HG02870 (cell line): ENCODE results near the gene CYFIP2.
A peak's percentile ranks its signal among the peaks of the same experiment; 100 is the strongest.

ENCODE experiments used
- ATAC-seq: cut with Tn5 transposase; IDR thresholded peaks from one replicate; pipeline ENCODE4 v1.9.1; 2021; ENCODE audit warnings: mild to moderate bottlenecking, moderate library complexity; ENCODE audit not compliant: unreplicated experiment

The CYFIP2 gene

GRCh38 chr5:157253547-157253946 lies 12.4 kb upstream of the CYFIP2 start:
- ATAC-seq, result peak; percentile 42

GRCh38 chr5:157258450-157258849 lies 7.5 kb upstream of the CYFIP2 start:
- no peak for ATAC-seq

GRCh38 chr5:157259699-157260098 lies 6.2 kb upstream of the CYFIP2 start:
- no peak for ATAC-seq

GRCh38 chr5:157263496-157264090 lies 2.3 kb upstream of the CYFIP2 start:
- ATAC-seq, result no peak

GRCh38 chr5:157266286-157267007 lies 524 bp downstream of the CYFIP2 start:
- ATAC-seq, result peak; percentile 43

DNA sequence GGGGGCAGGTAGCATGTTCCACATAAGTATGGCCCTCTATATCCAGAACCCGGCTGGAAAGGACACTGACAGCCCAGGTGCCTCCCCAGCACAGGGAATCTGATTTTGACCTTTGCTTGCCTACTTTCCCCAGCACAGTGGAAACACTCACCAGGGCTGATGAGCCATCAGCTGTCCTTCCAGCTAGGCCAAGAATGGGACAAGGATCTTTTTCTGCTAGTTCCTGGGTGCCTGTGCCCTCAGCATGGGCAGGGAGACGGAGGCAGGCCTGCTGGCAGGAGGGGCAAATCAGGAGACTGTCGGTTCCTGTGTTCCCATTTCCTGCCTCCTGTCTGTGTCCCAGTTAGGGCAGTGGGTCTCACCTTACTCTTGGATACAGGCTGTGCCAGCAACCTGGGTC lies 1.1 kb downstream of the CYFIP2 start:
- ATAC-seq, result no peak

- no peak for ATAC-seq
Observed at GRCh38 chr5:157267761-157268480, 2.0 kb downstream of the CYFIP2 start.

DNA sequence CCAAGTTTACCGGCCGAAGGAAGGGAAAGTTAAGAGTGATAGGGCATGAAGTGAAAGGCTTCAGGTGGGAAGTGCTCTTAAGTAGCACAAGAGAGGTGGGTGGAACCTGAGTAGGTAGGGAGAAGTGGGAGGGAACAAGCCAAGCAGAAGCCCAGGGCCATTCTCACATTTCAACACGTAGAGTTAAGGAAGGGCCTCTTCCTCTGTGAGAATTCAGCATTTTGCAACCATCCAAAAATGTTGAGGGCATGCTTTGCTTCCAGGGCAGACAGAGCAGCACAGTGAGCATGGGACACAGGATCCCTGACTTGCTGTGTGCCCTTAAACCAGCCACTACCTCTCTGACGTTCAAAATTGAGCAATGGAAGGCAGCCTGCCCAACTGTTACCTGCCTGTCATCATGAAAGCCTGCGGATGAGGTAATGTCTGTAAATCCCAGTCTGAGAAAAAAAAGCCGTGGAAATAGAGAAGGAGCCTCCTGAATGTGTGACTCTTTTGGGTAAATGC lies 3.3 kb downstream of the CYFIP2 start:
- no peak for ATAC-seq

DNA sequence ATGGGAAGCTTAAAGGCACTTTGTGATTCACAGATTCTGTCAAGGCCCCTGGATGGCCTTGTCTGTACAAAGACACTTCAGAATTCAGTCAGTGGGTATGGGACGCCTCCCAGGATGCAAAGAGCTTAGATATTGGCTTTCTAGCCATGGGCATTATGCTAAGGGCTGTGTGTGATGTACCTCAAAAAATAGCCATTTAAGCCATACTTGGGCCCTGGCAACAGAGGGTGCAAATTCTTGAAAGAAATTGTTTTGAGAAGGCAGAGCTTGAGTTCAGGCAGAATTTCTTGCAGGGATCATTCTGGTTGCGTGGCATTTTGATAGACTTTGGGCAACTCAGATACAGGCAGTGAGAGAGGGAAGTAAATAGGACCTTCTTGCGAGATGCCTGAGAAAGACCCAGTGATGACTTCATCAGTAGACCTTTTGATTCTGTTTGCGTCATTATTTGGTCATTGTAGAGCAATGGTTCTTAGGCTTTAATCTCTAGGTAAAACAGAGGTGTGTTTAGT lies 3.9 kb downstream of the CYFIP2 start:
- ATAC-seq, result no peak

DNA sequence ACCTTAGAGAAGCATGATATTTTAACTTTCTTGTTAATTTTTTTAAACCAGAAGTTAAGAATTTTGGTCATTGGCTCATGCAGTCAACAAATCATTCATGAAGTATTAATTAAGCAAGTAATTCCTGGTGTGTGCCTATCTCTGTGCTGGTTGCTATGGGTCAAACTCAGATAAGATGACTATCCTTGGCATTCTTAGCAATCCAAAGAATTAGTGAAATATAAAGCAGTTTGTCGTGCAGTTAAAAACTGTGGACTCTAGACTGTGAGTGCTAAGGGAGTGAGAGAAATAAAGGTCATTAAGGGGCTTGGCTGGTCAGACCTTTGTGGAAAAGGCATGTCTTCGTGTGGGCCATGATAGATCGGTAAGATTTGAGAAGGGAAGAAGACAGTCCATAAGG lies 4.8 kb downstream of the CYFIP2 start:
- no peak for ATAC-seq

DNA sequence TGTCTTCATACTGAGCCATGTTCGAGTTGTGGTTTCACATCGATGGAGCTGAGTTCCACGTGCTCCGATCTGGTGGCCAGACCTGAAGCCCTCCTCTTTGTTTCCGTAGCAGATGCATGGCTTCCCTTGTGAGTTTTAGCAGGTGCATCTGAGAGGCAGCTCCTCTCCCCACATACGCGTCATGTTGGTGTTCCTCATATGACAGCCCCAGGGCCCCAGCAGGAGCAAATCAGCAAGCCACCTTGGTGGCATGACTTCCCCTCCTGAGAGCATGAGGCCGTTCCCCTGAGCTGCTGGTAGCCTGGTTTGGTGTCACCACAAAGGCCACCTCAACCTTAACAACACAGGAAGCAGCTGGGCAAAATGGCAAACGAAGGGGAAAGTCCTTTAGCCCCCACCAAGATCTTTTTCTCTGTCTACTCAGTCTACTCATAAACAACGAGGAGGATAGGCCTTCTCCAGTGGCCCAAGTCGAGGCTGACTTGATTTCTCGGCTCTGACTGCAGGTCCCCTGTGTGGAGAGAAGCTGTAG lies 5.9 kb downstream of the CYFIP2 start:
- peak; percentile 76 for ATAC-seq

- ATAC-seq, result peak; percentile 45
Observed at GRCh38 chr5:157273131-157273556, 7.2 kb downstream of the CYFIP2 start.

GRCh38 chr5:157275403-157275802 lies 9.5 kb downstream of the CYFIP2 start:
- no peak for ATAC-seq

DNA sequence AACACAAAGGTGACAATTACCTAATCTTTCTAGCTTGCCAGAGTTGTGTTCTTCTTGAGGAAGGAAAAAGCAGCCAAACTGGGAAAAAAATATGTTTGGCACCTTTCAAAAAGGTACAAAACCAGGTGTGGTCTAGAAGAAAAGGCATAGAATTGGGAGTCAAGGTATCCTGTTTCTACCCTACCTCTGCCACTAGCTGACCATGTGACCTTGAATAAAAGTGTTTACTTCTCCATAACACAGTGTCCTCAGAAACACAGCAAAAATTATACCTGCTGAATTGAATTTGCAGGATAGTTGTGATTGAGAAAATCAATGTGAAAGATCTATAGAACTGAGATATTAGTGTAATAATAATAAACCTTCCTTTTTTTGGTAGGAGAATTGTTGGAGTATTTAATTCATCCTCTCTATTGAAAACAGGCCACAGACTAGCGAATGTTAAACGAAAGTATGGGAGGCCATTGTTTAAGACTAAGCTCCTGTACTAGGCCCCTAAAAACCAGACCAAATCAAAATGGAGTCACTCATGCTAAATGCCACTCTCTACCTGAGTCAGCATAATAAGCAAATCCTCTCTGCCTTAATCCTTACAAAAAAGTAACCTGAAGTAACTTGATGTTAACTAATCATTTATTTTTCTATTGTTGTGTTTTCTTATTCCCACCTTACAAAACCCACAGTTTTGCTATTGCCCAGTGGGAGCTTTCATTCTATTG lies 12.6 kb downstream of the CYFIP2 start:
- no peak for ATAC-seq

GRCh38 chr5:157279605-157280239 lies 13.8 kb downstream of the CYFIP2 start:
- ATAC-seq, result no peak

DNA sequence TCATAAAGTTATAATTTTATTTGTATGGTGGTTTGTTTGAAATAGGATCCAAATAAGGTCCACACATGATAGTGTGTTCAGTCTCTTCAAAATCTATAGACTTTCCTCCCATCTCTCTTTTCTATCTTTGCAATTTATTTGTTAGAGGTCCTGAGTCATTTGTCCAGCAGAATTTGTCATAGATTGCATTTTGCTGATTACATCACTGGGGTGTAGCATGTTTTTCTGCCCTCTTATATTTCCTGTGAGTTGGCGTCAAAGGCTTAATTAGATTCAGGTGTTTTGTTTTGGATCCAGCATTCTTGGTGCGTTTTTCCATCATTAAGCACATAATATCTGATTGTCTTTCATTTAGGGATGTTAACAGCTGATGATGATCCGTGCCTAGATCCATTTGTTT lies 15.0 kb downstream of the CYFIP2 start:
- ATAC-seq, result no peak

GRCh38 chr5:157282150-157282549 lies 16.2 kb downstream of the CYFIP2 start:
- ATAC-seq, result no peak

DNA sequence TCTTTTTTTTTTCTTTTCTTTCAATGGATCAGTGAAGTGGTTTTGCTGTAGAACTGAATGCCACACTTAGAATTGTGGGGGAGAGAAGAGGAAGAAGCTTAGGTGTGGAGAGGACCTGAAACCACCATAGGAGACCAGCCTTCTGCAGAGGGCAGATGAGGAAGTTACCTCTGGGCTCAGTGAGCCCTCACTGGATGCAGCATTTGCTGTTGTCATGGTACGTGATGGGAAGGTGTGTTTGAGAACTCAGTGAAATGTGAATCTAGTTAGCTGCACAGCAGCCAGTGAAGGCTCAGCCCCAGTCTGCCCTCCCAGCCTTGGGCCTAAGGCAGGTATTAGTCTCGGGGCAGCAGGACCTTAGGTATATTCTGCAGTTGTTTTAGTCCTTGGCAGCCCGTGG lies 17.5 kb downstream of the CYFIP2 start:
- peak; percentile 99 for ATAC-seq

DNA sequence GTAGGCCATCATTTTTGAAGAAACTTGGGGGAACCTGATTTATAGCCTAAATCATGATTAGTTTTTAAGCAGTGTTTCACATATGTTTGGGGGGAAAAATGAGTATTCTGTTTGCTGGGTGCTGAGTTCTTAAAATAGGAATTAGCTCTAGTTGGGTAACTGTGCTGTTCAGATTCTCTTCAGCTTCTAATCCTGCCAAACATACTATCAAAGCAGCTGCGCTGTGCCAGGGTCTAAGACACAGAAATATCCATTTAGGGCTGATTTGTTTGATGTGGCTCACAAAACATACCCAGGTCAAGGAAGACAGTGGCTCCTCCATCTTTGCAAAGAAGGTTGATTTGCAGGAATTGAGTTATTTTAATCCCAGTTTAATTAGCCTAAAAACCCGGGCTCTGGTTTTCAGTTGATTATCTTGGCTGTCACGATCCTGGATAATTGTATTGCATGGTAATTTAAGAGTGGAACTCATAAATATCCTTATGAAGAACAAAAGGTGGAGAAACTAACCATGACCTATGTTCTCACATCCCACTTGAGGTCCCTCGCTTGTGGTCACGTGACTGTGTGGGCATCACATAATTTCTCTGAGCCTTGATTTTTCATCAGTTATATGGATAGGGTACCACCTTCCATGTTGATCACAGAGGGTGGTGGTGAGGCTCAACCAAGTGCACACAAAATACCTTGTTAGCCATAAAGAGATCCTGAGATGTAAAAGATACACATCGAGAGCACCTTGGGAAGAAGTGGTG lies 18.7 kb downstream of the CYFIP2 start:
- ATAC-seq, result no peak
